CD4-positive, alpha-beta T cell treated with Interleukin-6 for 4 hours (primary cell): ENCODE measurements around the gene KRTAP10-2.

Experiments
- DNase-seq: peaks from one replicate; pipeline ENCODE4 v3.0.0-alpha.2; 2020; ENCODE audit warnings: mixed read lengths

KRTAP10-2 gene

DNA sequence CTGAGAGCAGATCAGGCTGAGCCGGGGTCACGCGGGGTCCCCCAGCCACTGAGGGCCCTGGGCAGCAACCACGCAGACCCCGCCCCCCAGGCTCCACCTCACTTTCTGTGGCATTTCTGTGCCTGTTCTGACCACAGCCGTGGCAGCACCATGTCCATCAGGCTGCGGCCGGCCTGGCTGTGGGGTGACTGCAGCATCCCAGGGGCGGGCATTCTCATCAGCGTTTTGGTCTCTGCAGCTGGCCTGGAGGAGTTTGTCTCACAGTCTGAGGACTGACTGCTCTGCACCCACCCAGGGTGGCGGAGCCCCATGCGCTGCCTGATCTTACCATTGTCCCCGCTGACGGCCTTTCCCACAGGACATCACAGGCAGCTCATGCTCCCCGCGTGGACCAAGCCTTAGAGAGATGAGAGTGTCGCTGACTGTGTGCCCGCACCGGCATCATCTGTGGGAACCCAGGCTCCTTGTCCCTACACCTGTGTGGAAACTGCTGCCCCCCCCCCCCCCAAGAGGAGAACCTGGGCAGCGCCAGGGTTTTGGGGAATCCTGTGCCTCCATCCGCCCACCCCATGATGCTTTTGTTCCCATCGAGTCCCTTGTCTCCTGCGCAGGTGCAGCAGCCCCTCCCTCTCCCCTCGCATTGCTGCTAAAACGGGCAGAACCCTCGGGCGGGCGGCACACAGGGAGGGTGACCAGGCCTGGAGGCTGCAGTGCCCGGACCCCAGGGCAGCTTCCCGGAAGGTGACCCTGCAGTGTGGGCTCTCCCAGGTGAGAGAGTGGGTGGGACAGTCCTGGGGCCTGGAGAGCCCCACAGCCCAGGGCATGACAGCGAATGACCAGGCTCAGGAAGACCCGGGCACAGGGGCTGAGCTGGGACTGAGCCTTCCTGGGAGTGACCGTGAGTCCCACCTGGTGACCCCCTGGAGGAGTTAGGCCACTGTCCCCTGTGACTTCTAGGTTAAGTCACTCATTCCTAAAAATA lies 13.1 kb downstream of the KRTAP10-2 start:
- no peak for DNase-seq

DNA sequence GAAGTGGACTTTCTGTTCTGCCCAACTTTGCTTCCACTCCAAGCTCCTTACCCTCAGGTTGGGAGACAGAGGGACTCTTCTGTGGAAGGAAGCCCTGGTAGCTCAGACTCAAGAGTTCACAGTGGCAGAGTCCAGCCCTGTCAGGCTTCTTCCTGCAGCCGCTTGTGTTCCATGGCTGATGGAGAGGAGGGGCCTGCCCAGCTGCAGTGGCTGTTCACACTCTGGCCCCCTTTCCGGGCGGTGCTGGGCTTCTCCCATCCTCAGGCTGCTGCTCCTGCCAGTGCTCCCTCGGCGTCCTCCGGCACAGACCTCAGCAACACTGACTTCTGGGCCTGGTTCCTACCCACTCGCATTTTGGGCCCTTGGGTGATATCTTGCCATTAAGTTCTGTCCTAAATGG lies 15.3 kb downstream of the KRTAP10-2 start:
- DNase-seq: no peak

DNA sequence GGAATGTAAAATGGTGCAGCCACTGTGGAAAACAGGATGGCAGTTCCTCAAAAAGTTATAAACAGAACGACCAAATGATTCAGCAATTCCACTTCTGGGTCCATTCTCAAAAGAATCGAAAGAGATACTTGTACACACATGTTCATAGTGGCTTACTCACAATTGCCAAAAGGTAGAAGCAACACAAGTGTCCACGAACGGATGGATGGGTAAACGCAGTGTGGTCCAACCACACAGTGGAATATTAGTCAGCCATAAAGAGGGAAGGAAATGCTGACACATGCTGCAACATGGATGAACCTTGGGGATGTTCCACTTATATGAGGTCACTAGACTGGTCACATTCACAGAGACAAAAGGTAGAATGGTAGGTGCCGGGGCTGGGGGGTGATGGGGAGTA lies 16.6 kb downstream of the KRTAP10-2 start:
- no peak for DNase-seq

DNA sequence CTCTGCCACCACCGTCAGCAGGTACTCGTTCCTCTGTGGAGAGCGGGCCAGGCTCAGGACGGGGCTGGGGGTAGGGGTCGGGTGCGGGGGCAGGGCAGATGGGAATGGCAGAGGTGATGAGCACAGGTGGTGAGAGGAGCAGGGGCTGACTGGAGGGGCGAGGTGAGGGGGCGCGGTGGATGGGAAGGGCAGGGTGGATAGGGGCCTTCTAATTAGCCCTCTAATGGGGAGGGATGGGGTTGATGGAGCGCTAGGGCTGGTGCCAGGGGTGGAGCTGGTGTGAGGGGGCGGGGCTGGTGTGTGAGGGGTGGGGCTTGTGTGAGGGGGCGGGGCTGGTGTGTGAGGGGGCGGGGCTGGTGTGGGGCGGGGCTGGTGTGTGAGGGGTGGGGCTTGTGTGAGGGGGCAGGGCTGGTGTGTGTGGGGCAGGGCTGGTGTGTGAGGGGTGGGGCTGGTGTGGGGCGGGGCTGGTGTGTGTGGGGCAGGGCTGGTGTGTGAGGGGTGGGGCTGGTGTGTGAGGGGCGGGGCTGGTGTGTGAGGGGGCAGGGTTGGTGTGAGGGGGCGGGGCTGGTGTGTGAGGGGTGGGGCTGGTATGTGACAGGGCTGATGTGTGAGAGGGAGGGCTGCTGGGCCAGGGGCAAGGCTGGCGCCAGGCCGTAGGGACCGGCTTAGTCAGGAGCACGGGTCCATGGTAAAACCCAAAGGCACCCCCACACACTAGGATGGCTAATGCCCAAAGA lies 17.2 kb downstream of the KRTAP10-2 start:
- no peak for DNase-seq

DNA sequence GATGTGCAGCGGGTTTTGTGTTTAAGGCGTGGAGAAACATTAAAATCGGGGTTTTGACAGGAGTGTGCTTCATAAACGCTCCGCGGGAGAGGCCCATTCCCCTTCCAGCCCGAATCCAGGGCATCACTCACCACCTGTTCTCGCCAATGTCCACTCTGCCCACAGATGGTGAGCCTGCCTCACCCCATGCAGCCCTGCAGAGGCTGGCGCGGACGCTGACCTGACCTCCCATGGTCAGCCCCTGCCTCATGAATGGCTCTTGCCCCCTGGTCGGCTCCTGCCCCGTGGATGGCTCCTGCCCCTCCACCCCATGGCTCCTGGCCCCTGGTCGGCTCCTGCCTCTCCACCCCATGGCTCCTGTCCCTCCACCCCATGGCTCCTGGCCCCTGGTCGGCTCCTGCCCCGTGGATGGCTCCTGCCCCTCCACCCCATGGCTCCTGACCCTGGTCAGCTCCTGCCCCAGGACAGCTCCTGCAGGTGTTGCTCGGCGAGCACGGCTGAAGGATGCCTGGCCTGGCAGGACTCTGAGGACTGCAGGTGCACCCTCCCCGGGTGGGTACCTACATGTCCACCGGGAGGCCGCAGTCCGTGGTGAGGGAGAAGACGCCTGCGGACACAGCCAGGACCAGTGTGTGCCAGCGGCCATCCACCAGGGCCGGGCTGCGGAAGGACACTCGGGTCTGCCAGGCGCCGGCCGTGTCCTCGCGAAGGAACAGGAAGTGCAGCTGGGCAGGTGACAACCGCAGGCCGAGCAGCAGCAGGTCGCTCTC lies 18.0 kb downstream of the KRTAP10-2 start:
- no peak for DNase-seq

DNA sequence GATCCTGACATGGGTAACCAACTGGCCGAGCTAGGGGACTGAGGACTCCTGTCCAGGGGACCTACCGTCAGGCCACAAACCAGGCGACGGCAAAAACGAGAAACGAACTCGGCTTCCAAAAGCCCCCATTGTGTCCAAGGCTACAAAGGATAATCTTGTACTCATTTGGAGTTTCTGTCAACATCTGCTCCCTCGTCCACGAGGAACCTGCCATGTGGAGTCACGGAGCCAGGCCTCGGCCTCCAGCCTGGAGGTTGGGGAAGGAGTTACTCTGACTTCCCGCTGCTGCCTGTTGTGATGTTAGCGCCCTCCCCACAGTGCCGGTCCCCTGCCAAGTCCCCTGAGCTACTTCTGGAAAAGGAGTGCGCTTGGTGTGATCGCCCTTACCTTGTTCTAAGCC lies 18.6 kb downstream of the KRTAP10-2 start:
- no peak for DNase-seq

DNA sequence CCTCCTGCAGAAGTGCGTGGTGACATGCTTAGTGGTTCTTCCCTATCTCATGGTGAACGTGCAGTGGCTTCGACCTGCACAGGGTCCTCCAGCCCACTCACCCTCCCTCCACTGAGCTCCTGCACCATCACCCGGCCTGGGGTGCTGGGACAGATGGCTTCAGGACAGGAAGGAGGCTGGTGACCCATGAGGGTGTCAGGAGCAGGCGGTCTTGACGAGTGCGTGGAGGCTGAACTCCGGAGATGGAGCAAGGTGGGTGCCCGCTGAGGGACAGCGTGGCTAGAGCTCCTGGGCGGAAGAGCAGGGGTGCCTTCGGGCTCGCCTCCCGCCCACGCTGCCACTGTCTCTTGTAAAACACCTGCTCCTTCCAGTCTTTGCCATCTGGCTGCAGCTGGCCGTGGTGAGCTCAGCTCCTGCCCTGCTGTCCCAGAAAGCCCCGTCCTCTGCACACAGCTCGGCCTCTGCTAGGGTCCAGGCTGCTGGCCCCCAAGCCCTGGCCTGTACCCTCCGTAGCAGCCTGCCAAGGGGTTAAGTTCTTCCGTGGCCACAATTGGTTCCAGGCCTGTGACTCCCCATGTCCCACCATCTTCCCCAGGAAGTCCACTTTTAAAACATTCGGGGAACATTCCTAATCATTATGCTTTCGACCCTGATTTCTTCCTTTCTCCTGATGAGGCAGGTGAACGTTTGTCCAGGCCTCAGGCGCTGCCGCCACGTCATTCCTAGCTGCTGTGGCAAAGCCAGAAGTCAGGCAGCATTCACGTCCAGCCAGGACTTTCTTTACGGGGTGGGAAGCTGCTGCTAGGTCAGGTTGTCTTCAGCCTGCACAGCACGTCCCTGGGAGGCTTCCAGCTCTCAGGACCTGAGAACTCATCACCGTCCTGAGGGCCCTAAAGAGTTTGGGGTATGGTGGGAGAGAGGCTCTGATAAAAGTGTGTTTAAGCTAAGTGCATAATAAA lies 19.4 kb downstream of the KRTAP10-2 start:
- DNase-seq: no peak

DNA sequence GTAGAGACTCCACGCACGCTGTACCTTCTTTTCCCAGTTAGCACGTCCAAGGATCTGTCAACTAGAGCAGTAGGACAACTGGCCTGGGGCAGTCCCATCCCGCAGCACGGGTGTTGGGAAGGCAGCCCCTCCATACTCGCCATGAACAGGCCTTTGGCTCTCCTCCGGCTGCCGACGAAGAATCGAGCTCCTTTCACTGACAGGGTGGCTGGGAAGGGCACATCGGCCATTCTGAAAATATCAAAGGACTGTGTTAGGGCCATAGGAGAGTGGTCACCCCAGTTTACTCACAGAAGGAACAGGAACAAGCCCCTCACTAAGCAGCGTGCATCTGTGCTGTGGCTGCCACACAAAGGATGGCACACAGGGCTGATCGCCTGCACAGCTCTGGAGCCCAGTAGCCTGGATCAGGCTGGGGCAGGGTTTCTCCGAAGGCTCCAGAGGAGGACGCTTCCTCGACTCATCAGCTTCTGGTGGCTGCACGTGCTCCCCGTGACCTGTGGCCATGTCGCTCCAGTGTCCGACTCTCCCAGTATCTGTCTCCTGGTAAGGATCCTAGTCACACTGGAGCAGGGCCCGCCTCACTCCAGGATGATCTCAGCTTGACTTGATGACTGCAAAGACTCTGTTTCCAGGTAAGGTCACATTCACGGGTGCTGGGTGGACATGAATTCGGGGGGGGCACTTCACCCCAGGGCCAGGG lies 20.3 kb downstream of the KRTAP10-2 start:
- DNase-seq: no peak

DNA sequence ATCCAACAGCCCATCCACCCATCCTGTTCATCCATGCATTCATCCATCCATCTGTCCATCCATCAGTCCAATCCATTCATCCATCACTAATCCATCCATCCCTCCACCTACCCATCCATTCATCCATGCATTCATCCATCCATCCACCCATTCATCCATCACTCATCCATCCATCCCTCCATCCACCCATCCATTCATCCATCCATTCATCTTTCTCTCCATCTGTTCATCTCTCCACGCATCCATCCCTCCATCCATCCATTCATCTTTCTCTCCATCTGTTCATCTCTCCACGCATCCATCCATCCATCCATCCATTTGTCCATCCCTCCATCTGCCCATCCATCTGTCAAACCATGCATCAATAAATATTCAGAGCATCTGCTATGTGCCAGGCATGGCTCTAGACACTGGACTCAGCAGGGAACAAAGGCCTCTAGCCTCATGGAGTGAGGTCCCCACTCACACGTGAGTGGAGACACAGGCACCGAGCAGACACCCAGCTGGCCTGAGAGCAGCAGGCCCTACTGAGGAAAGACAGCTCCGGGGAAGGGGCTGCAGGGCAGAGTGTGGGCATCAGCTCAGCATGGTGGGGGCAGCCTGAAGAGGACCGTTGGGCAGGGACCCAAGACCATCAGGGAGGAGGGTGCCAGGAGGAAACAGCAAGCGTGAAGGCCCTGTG lies 20.9 kb downstream of the KRTAP10-2 start:
- no peak for DNase-seq

DNA sequence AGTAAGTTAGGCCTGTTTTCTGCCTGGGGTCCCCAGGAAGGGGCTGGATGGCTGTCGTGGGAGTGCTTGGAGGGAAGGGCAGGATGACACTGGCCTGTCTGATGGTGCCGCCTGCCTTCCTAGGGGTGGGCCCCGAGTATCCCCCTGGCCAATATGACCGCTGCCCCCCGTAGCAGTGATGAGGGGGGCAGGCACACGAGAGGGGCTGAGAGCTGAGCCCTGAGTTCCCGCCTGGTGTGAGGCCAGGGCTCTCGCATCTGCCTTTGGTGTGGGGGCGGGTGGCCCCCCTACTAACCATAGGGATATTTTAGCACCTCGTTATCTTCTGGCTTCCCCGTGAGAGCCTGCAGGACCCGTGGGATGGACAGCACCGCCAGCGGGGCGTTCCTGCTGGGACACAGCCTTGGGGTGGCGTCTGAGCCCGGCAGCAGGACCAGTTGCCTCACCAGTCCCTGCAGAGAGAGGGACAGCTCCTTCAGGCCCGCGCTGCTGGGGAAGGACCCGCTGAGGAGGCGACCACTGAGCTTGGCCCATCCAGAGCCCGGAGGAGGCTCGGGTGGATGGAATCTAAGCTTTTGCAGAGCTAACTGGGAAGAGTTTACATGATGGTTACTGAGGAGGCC lies 21.7 kb downstream of the KRTAP10-2 start:
- no peak for DNase-seq

DNA sequence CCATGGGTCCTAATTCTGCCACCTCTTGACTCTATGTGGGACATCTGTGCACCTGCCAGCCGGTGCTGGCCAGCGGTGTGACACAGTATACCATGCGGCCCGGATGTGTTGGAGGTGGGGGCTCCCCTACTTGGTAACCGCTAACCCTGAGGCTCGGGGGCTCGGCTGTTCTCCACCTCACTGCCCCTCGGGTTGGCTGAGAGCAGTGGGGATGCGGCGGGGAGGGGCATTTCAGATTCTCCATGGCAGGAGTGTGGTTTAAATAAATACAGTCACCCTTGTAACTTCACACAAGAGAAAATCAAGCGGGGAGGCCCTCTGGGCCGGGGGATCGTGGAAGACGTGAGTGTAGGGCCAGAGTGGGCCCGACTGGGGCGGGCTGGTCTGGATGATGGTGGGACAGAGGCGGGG lies 22.3 kb downstream of the KRTAP10-2 start:
- DNase-seq: no peak

DNA sequence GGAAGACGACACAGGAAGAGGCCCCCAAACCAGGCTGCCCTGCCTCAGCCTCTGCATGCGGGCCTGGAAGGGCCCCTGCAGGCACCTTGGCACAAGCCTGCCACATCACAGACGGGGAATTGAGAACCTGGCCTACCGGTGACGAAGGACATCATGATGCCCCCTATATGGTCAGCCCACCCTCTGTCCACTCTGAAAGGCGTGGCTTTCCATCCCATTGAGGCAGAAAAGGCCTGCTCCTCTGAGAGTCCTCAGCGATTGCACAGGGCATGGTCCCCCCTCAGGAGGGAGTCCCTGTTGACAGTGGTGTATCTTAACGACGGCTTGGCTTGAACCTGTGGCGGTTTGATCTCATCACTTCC lies 22.7 kb downstream of the KRTAP10-2 start:
- no peak for DNase-seq

DNA sequence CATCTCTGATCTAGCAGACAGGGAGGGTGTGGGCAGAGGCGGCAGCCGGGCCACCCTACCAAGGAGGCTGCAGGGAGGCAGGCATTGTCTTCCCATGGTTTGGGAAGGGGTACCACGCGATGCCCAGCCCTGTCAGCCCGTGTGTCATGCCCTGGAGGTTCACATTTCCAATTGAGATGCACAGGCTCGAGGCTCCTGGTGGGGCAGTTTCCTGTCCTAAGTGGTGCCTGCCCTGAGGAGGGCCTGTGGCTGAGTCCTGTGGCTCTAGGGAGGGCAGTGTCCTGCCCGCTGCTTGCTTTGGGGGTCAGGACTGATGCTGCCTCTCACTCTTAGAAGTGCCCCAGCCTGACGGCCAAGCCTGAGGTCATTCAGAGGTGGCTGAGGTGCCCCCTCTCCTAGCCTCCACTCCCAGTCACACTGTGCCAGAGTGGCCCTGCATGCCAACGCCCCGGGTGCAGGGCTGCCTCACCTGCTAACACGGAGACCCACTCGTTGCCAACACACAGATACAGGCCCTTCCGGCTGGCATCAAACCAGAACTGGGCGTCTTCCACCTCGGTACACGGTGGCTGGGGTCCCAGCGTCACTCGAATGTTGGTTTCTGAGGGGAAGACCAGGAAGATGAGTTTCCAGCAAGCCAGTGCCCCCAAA lies 23.2 kb downstream of the KRTAP10-2 start:
- DNase-seq: no peak

DNA sequence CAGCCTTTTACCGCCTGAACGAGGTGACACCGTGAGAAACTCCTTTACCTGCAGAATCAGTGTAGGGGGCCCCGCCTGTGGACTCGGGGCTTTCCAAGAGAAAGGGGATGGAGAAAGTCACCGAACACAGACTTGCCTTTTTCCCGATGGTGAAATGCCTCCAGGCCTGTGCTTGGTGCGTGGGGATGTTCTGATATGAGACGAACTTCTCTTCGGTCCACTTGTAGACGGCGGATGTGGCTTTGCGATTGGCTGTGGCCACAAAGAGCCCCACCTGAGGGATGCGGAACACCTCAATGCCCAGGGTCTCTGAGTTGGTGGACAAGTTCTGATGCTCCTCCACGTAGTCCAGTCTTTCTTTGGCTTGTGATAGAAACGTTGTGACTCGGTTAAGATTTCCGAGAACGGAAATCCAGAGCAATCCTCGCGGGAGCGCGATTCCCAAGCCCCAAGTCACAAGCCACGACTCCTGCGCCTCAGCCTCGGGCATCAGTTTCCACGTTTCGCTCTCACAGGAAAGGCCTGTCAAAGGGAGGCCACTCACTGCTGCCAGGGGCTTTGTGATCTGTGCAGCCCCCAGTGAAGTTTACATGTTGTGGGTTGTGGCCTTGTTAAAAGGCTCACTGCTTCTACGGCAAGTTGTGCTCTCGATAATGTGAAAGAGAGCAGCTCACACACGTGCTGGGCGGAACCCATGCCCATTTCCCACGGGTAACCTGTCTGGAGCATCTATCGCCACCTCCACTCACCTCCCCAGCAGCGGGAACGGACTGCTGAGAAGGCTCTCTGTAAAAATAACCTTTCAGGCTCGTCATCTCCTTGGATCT lies 23.9 kb downstream of the KRTAP10-2 start:
- no peak for DNase-seq

DNA sequence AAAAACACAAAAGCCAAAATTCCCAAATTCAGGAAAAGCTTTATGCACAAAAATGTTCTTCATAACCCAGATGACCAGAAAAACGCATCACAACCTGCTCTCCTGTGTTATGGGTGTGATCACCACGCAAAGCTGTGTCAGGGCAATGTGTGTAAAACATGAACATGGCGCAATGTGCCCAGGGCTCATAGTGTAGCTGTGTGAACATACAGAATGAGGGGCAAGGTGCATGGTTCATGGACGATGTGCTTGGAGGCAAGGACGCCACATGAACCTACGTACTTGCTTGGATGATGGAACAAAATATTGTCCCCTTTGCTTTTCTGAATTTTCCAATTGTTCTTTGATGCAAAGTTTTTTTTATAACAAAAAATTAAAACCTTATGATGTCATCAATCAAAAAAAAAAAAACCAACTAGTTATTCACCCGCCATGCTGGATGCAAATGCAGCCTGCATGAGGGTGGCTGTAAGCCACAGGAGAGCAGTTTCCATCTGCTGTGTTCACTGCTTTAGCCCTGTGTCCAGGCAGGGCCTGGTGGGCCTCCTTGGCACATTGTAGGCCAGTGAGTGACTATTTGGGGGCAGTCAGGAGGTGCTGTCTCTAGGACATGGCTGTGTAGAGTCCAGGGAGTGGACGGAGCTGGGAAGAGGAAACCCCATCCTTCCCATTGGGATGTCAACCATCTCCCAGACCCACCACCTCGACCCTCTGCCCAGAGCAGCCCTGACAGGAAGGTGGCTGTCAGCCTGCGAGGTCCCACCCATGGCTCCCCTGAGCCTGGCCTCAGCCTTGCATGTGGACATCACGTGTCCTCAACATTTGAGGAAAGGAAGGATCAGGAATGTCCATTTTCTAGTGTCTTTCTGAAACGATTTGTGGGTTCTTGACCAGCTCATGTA lies 25.0 kb downstream of the KRTAP10-2 start:
- DNase-seq: no peak

DNA sequence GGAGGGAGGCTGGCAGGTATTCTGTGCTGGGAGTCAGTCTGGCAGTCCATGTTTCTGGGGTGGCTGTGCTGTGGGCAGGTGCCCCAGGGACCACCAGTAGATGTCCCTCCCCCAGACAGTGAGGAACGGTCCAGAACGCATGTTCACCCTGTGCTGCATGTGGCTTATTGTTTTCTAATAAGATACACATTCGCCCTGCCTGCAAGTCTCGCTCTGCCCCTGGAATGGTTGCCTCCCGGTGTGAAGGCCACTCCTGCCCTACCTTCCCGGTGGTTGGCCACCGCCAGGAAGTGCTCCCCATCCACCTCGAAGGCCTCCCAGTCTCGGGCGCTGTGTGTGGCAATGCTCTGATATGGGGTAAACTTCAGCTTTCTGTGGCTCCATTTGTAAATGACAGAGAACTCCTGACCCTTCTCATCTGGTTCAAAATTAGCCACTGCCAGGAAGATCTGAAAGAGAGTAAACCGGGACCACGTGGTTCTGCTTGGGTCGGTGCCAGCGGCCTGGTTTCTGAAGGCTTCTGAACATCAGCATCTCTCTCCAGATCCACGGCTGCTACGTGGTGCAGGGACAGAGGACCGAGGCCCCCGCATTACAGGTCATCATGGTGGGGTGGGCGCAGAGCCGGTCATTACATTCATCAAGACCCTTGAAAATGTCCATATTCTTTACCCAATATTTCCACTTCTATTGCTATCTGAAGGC lies 25.8 kb downstream of the KRTAP10-2 start:
- no peak for DNase-seq
